Omental fat pad (tissue), 4 donors: Measurements from ENCODE around the gene C1QTNF12. TPM values are rescaled to one million over a fixed set of nuclear protein-coding genes. Genes with fewer than 3 reads are reported as not detected.

ENCODE experiments used
- ATAC-seq: fragments of 150-250 bp; one replicate; pipeline ENCODE4 v1.9.1; 2016; ENCODE audit warnings: mild to moderate bottlenecking, moderate library complexity; ENCODE audit not compliant: low FRiP score
- DNase-seq: peaks from one replicate; pipeline ENCODE4 v3.0.0-alpha.2; 2019; ENCODE audit warnings: low spot score
- CTCF ChIP-seq, 3 donors: fragments of 450-650 bp; IDR thresholded peaks; one replicate each; pipeline ENCODE4 v1.5.1; 2016 to 2017; ENCODE audit warnings: antibody characterized with exemption in 3 of 3, mild to moderate bottlenecking in 3 of 3, moderate library complexity in 2 of 3
- total RNA-seq, 4 donors: library from RNA; depleted of rRNA; stranded (reverse); fragments of >200 nt; gene quantifications; one replicate each; pipeline ENCODE4 v1.1.0, GENCODE V29; 2016

The C1QTNF12 gene
- total RNA-seq, 4 donors from 2014 or later: 1.0 to 5.2 (median 1.8) TPM; not detected in 1

DNA sequence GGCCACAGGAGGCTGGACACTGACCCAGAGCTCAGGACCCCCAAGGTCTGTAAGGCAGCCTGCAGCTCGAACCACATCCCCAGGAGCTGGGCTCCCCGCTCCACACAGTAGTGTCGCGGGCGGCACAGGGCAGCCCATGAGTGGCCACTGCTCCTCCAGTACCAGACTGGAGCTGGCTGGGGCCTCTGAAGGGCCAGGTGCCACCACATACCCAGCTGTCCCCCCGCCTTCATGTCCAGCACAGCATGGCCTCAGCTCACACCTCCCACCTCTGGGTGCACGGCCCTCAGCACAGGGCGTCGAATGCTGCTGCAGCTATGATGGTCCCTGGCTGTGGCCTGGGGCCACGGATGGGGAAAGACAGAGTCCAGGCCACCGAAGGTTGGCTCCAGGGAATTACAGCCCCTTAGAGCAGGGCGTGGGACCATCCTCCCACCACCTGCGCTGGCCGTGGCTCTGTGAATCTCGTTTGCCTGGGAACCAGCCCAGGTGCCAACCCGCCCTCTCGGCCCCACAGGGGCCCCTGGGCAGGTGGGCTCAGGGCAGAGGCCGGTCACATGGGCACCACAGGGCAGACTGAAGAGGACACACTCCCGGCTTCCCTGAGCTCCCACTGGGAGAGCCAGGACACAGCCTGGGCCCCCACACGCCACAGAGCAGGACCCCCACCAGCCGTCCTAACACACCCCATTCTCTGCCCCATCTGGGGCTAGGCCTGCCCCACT, 30.5 kb downstream of the C1QTNF12 start:
- ATAC-seq (no peak), DNase-seq (no peak)
- TF ChIP-seq CTCF (IDR thresholded peaks at IDR 0.05): no peak

DNA sequence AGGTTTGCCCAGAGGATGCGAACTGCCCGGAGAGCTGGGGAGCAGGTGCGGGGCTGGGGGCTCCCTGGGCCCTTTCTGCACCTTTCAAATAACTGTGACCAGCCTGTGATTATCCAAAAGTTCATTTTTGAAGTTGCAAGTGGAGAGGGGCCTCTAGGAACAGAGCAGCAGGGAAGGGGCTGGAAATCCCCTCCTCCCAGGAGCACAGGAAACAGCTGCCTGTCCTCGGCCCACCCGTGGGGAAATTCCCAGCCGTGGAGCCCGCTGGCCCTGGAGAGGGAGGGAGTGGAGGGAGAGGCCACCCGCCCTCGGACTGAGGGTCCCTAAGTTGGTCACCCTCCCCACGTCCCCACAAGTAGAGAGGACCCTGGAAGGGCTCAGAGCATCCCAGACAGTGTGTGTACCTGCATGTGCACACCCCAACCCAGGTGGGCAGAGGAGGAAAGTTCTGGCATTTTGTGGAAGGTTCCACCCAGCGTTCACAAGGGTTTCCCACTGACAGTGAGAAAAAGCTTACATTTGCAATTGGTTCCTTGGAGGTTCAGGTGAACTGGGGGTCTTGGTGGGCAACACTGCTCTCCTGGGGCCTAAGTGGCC, 31.3 kb downstream of the C1QTNF12 start:
- TF ChIP-seq CTCF (IDR thresholded peaks at IDR 0.05): no peak
- ATAC-seq (no peak), DNase-seq (no peak)

GRCh38 chr1:1213345-1214265, 32.9 kb downstream of the C1QTNF12 start, which contains the start of gene TNFRSF4:
Gene TNFRSF4, minus strand, starts transcription at chr1:1214153. Its CDS starts 26 bp downstream, at chr1:1214127.
- TF ChIP-seq CTCF (IDR thresholded peaks at IDR 0.05): no peak
- DNase-seq (no peak), ATAC-seq (no peak)

GRCh38 chr1:1212780-1213344, 33.7 kb downstream of the C1QTNF12 start:
- DNase-seq (no peak), ATAC-seq (no peak)
- TF ChIP-seq CTCF (IDR thresholded peaks at IDR 0.05): no peak

DNA sequence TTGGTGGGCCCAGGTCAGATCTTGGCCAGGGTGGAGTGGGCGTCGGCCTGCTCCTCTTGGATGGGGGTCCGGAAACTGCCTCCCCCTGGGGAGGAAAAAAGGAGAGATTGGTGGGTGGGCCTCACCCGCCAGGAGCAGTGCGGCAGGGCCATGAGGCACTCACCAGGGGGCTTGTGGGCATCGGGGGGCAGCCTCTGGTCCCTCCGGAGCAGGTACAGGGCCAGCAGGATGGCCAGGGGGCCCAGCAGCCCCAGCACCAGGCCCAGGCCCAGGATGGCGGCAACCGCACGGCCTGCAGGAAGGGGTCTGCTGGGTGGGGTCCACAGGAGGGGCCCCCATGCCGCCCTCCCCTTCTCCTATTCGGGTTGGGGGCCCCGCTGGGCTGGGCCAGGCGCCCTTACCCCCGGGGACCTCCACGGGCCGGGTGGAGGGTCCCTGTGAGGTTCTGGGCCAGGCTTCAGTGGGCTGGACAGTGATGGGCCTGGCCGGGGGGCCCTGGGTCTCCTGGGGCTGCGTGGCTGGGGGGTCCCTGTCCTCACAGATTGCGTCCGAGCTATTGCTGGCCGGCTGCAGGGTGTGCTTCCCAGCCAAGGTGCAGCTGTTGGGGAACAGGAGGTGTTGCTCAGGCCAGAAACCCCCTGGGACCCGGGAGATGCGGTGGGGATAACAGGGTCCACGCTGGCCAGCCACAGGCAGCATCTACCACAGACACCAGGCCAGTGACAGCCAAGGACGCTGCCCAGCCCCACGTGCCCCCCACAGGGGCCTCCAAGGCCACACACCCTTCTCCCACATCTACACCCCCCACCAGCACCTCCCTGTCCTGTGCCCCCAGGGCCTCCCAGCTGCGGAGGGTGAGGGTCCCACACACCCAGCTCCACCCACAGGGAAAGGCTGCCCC, 34.7 kb downstream of the C1QTNF12 start:
- ATAC-seq (no peak), DNase-seq (no peak)

More for the DNA sequence above, 34.7 kb downstream of the C1QTNF12 start:
- no peak for TF ChIP-seq CTCF (IDR thresholded peaks at IDR 0.05)
